Adrenal gland (tissue), 5 donors: ENCODE data around the gene CRK.

Source experiments
- POLR2A ChIP-seq, 2 donors: fragments of 450-650 bp; IDR thresholded peaks; one replicate each; pipeline ENCODE4 v1.6.1; 2017; ENCODE audit warnings: antibody characterized with exemption in 2 of 2, mild to moderate bottlenecking in 2 of 2, moderate library complexity in 1 of 2
- TF ChIP-seq, protein P1 (sequence below), 6 experiments: fragments of 450-650 bp in 4 of 6; fragments of 200-600 bp in 2 of 6; sonication (generic) in 1 of 6; IDR thresholded peaks; 1 replicate in 5 of 6; 2 replicates in 1 of 6; pipeline versions ENCODE4 v1.5.1 to v1.8.0; 2016 to 2021; ENCODE audit warnings: antibody characterized with exemption in 6 of 6, mild to moderate bottlenecking in 2 of 6, moderate library complexity in 1 of 6
- donor health status: DM: no; HTN: no; CAD: no.

GRCh38 chr17:1379208-1379929, 76.7 kb downstream of the CRK start:
- TF ChIP-seq, protein P1, sequence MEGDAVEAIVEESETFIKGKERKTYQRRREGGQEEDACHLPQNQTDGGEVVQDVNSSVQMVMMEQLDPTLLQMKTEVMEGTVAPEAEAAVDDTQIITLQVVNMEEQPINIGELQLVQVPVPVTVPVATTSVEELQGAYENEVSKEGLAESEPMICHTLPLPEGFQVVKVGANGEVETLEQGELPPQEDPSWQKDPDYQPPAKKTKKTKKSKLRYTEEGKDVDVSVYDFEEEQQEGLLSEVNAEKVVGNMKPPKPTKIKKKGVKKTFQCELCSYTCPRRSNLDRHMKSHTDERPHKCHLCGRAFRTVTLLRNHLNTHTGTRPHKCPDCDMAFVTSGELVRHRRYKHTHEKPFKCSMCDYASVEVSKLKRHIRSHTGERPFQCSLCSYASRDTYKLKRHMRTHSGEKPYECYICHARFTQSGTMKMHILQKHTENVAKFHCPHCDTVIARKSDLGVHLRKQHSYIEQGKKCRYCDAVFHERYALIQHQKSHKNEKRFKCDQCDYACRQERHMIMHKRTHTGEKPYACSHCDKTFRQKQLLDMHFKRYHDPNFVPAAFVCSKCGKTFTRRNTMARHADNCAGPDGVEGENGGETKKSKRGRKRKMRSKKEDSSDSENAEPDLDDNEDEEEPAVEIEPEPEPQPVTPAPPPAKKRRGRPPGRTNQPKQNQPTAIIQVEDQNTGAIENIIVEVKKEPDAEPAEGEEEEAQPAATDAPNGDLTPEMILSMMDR (IDR thresholded peaks at IDR 0.05) = no peak
- no peak for TF ChIP-seq POLR2A (IDR thresholded peaks at IDR 0.05)
